ENCODE data around the gene UGT3A2. TPM values are rescaled to one million over a fixed set of nuclear protein-coding genes. Genes with fewer than 3 reads are reported as not detected.

Gene UGT3A2, protein sequence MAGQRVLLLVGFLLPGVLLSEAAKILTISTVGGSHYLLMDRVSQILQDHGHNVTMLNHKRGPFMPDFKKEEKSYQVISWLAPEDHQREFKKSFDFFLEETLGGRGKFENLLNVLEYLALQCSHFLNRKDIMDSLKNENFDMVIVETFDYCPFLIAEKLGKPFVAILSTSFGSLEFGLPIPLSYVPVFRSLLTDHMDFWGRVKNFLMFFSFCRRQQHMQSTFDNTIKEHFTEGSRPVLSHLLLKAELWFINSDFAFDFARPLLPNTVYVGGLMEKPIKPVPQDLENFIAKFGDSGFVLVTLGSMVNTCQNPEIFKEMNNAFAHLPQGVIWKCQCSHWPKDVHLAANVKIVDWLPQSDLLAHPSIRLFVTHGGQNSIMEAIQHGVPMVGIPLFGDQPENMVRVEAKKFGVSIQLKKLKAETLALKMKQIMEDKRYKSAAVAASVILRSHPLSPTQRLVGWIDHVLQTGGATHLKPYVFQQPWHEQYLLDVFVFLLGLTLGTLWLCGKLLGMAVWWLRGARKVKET
- total RNA-seq (2014; rRNA removed; shearing (Covaris generic)) = not detected in 2 replicates
- not detected in 2 replicates for polyA plus RNA-seq (2016; fragmentation: Nextera tagmentation; extraction: Ambion mirVana)

DNA sequence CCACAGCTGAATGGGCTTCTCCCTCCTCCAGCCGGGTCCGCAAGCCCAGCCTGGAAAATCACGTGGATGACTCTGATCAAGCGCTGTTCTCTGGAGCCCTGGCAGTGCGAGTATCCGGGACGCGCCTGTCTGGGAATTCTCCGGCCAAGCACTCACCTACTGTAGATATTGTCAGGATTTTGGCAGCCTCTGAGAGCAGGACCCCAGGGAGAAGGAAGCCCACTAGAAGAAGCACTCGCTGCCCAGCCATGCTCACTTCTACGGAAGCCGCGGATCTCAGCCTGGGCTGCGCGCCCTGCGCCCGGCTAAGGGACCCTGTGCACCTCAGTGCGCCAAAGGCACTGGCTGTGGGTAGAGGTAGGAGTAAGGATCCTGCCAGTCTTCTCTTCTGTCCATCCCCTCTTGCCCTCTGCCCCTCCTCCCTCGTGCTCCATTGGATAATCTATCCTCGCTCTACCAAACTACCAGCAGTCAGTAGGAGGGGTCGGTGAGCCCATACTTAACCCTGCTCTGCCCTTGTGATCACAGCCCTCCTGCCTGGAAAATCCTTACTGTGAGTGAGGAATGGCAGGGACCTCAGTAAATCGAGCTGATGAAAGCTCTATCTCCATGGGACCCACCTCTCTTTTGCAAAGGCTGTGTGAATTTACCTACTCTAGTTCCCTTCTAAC lies at the start of gene UGT3A2:
Gene UGT3A2, minus strand, starts transcription at position 343 of the 671 bp plus-strand sequence. Its CDS starts 93 bp downstream, at position 250.
- peaks cover 47% of the 10 kb centered on the region for H3K27me3 ChIP-seq (replicated peaks; ENCODE audit: insufficient read depth)
- no peaks in the 10 kb centered on the region for H3F3A ChIP-seq (ENCODE audit: insufficient read depth)
- no peak within 1 kb of the TSS; the same call in 1 of the 2 replicates for H2AFZ ChIP-seq
- H3K27ac ChIP-seq = no peak within 1 kb of the TSS
- no peaks in the 10 kb centered on the region for H3K79me2 ChIP-seq (ENCODE audit: insufficient read depth)
- no peaks in the 10 kb centered on the region for H3K9me2 ChIP-seq (ENCODE audit: insufficient read depth)
- H3K36me3 ChIP-seq (ENCODE audit: low read depth) = no peaks in the 10 kb centered on the region
- no peaks in the 10 kb centered on the region for H3K4me1 ChIP-seq (ENCODE audit: insufficient read depth)
- no peak within 1 kb of the TSS for H3K4me2 ChIP-seq (ENCODE audit: unreplicated experiment)
- no peak within 1 kb of the TSS for H3K4me3 ChIP-seq
- 6% methylated on average over 22 of the region's 22 CpGs for WGBS, 2 experiments (ENCODE audit: low coverage in 1 of 2, low lambda C conversion rate in 2 of 2, missing lambda C conversion rate in 2 of 2)
- in situ Hi-C loops (cut with MboI) = no loop called here
- TF ChIP-seq EZH2 (IDR thresholded peaks at IDR 0.05; ENCODE audit: insufficient read depth, poor library complexity, severe bottlenecking) (no peak), EZH2phosphoT487 (IDR thresholded peaks at IDR 0.05; ENCODE audit: insufficient read depth, low read depth) (no peak)
- H3K9me3 ChIP-seq (ENCODE audit: low read depth) = no peaks in the 10 kb centered on the region
- no peaks in the 10 kb centered on the region for H4K20me1 ChIP-seq (ENCODE audit: insufficient read depth)
- no peak for DNase-seq
- no peak within 1 kb of the TSS for H3K9ac ChIP-seq

DNA sequence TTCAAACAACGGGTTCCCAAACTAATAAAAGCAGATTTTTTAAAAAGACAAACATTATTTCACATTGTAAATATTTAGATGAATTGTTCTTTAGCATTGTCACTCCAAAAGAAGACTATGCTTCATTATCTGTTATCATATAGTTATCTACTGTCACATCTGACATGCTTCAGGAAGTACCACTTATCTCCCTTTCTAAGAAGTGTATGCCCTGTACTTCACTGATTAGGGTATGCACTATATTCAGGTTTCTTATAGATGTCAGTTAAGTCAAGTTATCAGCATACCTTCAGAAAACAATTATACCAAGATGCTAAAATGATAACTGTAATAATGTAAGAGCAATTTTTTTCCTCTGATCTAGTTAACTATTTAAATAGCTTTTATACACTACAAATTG lies 44.6 kb upstream of the UGT3A2 start:
- Histone ChIP-seq H3F3A (ENCODE audit: insufficient read depth) (no peaks in the 10 kb centered on the region), H3K9me3 (ENCODE audit: low read depth) (no peaks in the 10 kb centered on the region), H3K27ac (no peak overlapping the region), H3K9ac (no peak overlapping the region), H4K20me1 (ENCODE audit: insufficient read depth) (no peaks in the 10 kb centered on the region), H3K36me3 (ENCODE audit: low read depth) (peaks cover 35% of the 10 kb centered on the region), H3K79me2 (ENCODE audit: insufficient read depth) (no peaks in the 10 kb centered on the region), H2AFZ (no peak overlapping the region), H3K4me2 (ENCODE audit: unreplicated experiment) (no peak overlapping the region), H3K4me3 (no peak overlapping the region), H3K27me3 (replicated peaks; ENCODE audit: insufficient read depth) (no peaks in the 10 kb centered on the region), H3K4me1 (ENCODE audit: insufficient read depth) (no peaks in the 10 kb centered on the region), H3K9me2 (ENCODE audit: insufficient read depth) (no peaks in the 10 kb centered on the region)
- in situ Hi-C loops (cut with MboI) = no loop called here
- WGBS, 2 experiments (ENCODE audit: low coverage in 1 of 2, low lambda C conversion rate in 2 of 2, missing lambda C conversion rate in 2 of 2) = 72 to 77% methylated on average over 1 of the region's 1 CpG
- TF ChIP-seq EZH2phosphoT487 (IDR thresholded peaks at IDR 0.05; ENCODE audit: insufficient read depth, low read depth) = no peak
- TF ChIP-seq EZH2 (IDR thresholded peaks at IDR 0.05; ENCODE audit: insufficient read depth, poor library complexity, severe bottlenecking) = no peak
- no peak for DNase-seq

DNA sequence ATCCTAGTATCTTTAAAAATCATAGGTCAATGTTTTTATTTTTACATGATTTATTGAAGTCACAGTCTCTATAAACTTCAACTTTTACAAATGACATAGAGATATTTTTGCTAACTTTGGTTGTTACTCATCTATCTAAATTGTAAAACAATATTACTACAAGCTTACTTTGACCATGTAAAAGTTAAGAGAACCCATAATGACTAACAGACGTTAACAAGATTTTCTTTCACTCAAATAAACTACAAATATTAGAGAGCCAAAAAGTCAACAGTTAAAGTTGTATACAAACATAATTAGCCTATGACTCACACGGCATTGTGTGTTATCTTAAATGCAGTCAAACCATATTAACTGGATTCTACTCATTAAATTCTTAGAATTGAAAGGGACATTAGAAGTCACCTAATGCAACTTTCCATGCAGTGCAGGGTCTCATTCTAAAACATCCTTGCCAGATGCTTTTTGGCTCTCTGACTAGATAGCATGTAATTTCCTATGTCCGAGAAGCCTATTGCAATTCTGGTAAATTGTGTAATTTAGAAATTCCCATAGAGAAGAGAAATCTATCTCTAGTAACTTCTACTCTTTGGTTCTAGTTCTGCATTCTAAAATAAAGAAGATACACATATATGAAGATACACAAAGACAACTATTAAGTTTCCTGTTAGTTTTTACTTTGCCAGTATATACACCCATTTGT lies 42.2 kb upstream of the UGT3A2 start:
- no peaks in the 10 kb centered on the region for H3K4me1 ChIP-seq (ENCODE audit: insufficient read depth)
- in situ Hi-C loops (cut with MboI) = no loop called here
- no peaks in the 10 kb centered on the region for H3K9me2 ChIP-seq (ENCODE audit: insufficient read depth)
- H3K27me3 ChIP-seq (replicated peaks; ENCODE audit: insufficient read depth) = no peaks in the 10 kb centered on the region
- WGBS, 2 experiments (ENCODE audit: low coverage in 1 of 2, low lambda C conversion rate in 2 of 2, missing lambda C conversion rate in 2 of 2) = 43 to 55% methylated on average over 3 of the region's 3 CpGs
- no peaks in the 10 kb centered on the region for H3K9me3 ChIP-seq (ENCODE audit: low read depth)
- no peak overlapping the region for H2AFZ ChIP-seq
- H3F3A ChIP-seq (ENCODE audit: insufficient read depth) = no peaks in the 10 kb centered on the region
- no peak overlapping the region for H3K4me3 ChIP-seq
- no peak overlapping the region for H3K27ac ChIP-seq
- TF ChIP-seq EZH2phosphoT487 (IDR thresholded peaks at IDR 0.05; ENCODE audit: insufficient read depth, low read depth) (no peak), EZH2 (IDR thresholded peaks at IDR 0.05; ENCODE audit: insufficient read depth, poor library complexity, severe bottlenecking) (no peak)
- peaks cover 27% of the 10 kb centered on the region for H3K36me3 ChIP-seq (ENCODE audit: low read depth)
- H3K4me2 ChIP-seq (ENCODE audit: unreplicated experiment) = no peak overlapping the region
- peak; percentile 17 for DNase-seq
- no peaks in the 10 kb centered on the region for H4K20me1 ChIP-seq (ENCODE audit: insufficient read depth)
- H3K79me2 ChIP-seq (ENCODE audit: insufficient read depth) = no peaks in the 10 kb centered on the region
- no peak overlapping the region for H3K9ac ChIP-seq

GRCh38 chr5:36105819-36106218 lies 39.1 kb upstream of the UGT3A2 start:
- in situ Hi-C loops (cut with MboI) = no loop called here
- Histone ChIP-seq H3K4me2 (ENCODE audit: unreplicated experiment) (no peak overlapping the region), H3K9me3 (ENCODE audit: low read depth) (no peaks in the 10 kb centered on the region), H3K9me2 (ENCODE audit: insufficient read depth) (no peaks in the 10 kb centered on the region), H2AFZ (no peak overlapping the region), H4K20me1 (ENCODE audit: insufficient read depth) (no peaks in the 10 kb centered on the region), H3K79me2 (ENCODE audit: insufficient read depth) (no peaks in the 10 kb centered on the region), H3K4me3 (no peak overlapping the region), H3K9ac (no peak overlapping the region), H3K4me1 (ENCODE audit: insufficient read depth) (no peaks in the 10 kb centered on the region), H3K27ac (no peak overlapping the region), H3K36me3 (ENCODE audit: low read depth) (peaks cover 24% of the 10 kb centered on the region), H3F3A (ENCODE audit: insufficient read depth) (no peaks in the 10 kb centered on the region), H3K27me3 (replicated peaks; ENCODE audit: insufficient read depth) (no peaks in the 10 kb centered on the region)
- TF ChIP-seq EZH2phosphoT487 (IDR thresholded peaks at IDR 0.05; ENCODE audit: insufficient read depth, low read depth) (no peak), EZH2 (IDR thresholded peaks at IDR 0.05; ENCODE audit: insufficient read depth, poor library complexity, severe bottlenecking) (no peak)
- 96 to 97% methylated on average over 2 of the region's 2 CpGs for WGBS, 2 experiments (ENCODE audit: low coverage in 1 of 2, low lambda C conversion rate in 2 of 2, missing lambda C conversion rate in 2 of 2)
- no peak for DNase-seq

Data from GM23248 (cell line).